HFF-Myc (cell line): Measurements from ENCODE around the gene VLDLR.

Source experiments
- DNase-seq: peaks from one replicate; pipeline ENCODE4 v3.0.0-alpha.2; 2011; ENCODE audit warnings: low read depth; ENCODE audit errors: extremely low read depth
- H3K4me3 ChIP-seq: replicated peaks from 2 replicates; pipeline ENCODE4 v1.5.1; 2011; ENCODE audit warnings: low read depth, mild to moderate bottlenecking, control low read depth, low read length
- CTCF ChIP-seq: IDR thresholded peaks from 2 replicates; pipeline ENCODE4 v1.5.1; 2012; ENCODE audit warnings: mild to moderate bottlenecking, low read depth, low read length, control low read depth; ENCODE audit errors: missing control alignments

VLDLR gene

DNA sequence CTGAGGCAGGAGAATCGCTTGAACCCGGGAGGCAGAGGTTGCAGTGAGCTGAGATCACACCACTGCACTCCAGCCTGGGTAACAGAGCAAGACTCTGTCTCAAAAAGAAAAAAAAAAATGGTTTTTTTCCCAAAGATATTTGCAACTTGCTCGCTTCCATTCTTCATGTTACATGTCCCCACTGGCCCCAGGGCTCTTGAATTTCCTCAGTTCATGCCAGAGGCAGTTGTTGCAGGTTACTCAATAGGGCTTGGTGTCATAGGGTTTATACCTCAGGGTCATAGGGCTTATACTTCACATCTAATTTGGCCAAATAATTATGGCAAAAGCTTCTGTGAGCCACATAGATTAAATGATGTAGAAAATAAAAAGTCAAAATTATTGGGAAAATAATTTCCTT is 51.6 kb downstream of the VLDLR start:
- H3K4me3 ChIP-seq = no peak overlapping the region
- no peak for DNase-seq
- no peak for TF ChIP-seq CTCF

- H3K4me3 ChIP-seq = no peak overlapping the region
- DNase-seq = no peak
- TF ChIP-seq CTCF = no peak
These were observed 52.7 kb downstream of the VLDLR start for GRCh38 chr9:2674141-2674824.

DNA sequence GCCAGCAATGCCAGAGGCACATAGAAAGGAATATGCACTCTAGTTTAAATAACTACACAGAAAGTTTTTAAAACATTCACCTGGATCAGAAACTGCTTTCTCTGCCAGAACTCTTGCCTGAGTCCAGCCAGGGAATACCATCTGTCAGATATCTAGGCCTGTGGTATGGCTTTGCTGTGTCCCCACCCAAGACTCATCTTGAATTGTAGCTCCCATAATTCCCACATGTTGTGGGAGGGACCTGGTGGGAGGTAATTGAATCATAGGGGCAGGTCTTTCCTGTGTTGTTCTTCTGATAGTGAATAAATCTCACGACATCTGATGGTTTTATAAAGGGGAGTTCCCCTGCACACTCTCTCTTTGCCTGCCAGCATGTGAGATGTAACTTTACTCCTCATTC is 54.2 kb downstream of the VLDLR start:
- TF ChIP-seq CTCF = no peak
- H3K4me3 ChIP-seq = no peak overlapping the region
- DNase-seq = no peak

- no peak overlapping the region for H3K4me3 ChIP-seq
- no peak for TF ChIP-seq CTCF
- DNase-seq = no peak
These were observed 54.9 kb downstream of the VLDLR start for GRCh38 chr9:2676466-2676865.

DNA sequence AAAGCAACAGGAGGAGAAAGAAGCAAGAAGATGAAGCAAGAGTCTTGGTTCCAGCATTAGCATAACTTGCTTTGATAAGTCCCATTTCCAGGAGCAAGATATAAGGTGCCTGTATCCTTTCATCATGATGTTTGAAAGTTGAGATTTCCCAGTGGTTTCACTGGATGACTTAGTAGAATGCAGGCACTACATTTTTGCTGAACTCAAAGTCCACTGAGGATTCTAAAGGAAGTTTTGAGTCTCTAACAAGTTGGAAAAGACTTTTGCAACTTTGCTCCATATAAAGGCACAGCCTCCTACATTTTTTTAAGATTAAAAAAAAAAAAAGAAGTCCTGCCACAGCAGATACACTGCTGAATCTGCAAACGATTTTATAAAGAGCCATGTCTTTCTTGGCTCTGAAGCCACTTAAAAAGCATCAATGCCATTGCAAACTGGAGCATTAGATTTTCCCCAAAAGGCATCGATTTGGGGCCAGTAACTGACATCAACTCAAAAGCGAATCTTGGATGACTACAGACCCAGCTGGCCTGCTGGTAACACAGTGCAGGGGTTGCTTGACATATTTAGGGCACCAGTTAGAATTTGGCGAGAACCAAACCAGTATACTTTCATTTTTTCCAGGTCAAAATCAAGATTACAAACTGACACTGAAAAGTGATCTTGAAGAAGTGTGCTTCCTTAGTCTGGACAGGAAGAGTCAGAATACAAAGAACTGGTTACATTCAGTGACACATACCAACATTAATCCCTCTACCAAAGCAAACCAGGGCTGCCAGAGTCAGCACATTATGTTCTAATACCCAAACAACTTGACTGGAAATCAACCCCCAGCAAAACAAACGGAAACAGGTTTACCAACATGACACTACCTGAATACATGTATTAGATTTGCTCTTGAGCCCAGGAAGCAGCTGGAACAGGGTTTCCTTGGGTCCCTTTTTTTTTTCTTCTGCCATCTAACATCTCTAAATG is 56.6 kb downstream of the VLDLR start:
- TF ChIP-seq CTCF = no peak
- no peak overlapping the region for H3K4me3 ChIP-seq
- no peak for DNase-seq

DNA sequence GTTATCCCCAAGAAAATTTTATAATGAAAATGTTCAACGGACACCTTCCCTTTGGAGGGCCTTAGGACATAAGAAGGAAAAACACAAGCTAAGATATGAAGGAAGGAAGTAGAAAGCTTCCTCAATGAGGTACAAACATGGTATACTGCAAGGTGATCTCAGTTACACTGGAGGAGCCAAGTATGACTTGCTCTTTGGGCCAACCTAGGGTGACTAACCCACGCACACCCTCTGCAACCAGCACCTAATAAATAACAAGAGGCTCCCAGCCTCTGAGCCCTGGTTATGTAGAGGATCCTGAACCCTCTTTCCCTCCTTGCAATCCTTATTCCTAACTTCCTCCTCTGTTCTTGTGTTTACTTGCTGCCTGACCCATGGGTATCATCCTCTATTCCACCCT is 57.4 kb downstream of the VLDLR start:
- DNase-seq = no peak
- H3K4me3 ChIP-seq = no peak overlapping the region
- no peak for TF ChIP-seq CTCF
